KMS-11 (cell line): ENCODE data around the gene CDH19.

Source experiments
- H2AFZ ChIP-seq: fragments of 200-600 bp; sonication (generic); 2 replicates; pipeline ENCODE4 v1.6.1; 2016; ENCODE audit warnings: antibody characterized with exemption, mixed run types, low read depth
- H3K27ac ChIP-seq: fragments of 200-600 bp; sonication (generic); 2 replicates; pipeline ENCODE4 v1.6.1; 2016; ENCODE audit warnings: mild to moderate bottlenecking, mixed run types
- H3K27me3 ChIP-seq: fragments of 200-600 bp; sonication (generic); 2 replicates; pipeline ENCODE4 v1.6.1; 2017; ENCODE audit warnings: mild to moderate bottlenecking, low read depth, mixed run types, moderate library complexity; ENCODE audit not compliant: insufficient read depth
- H3K36me3 ChIP-seq: fragments of 200-600 bp; sonication (generic); 2 replicates; pipeline ENCODE4 v1.6.1; 2017; ENCODE audit warnings: mild to moderate bottlenecking, mixed run types; ENCODE audit not compliant: insufficient read depth
- H3K4me1 ChIP-seq: fragments of 200-600 bp; sonication (generic); 2 replicates; pipeline ENCODE4 v1.6.1; 2016; ENCODE audit warnings: mild to moderate bottlenecking, low read depth, mixed run types; ENCODE audit not compliant: poor library complexity, severe bottlenecking
- H3K4me2 ChIP-seq: fragments of 200-600 bp; sonication (generic); 2 replicates; pipeline ENCODE4 v1.7.0; 2016; ENCODE audit warnings: mild to moderate bottlenecking, mixed run types
- H3K4me3 ChIP-seq: fragments of 200-600 bp; sonication (generic); IDR thresholded peaks from 2 replicates; pipeline ENCODE4 v1.6.1; 2017; ENCODE audit warnings: low read depth, low read length, mixed read lengths; ENCODE audit not compliant: insufficient read depth
- H3K79me2 ChIP-seq: fragments of 200-600 bp; sonication (generic); 2 replicates; pipeline ENCODE4 v1.6.1; 2016; ENCODE audit warnings: low read depth, mixed run types; ENCODE audit not compliant: insufficient read depth
- H3K9ac ChIP-seq: fragments of 200-600 bp; sonication (generic); 2 replicates; pipeline ENCODE4 v1.6.1; 2016; ENCODE audit warnings: mild to moderate bottlenecking, mixed run types
- H4K20me1 ChIP-seq: fragments of 200-600 bp; sonication (generic); 2 replicates; pipeline ENCODE4 v1.6.1; 2016; ENCODE audit warnings: mild to moderate bottlenecking, mixed run types; ENCODE audit not compliant: insufficient read depth
- CTCF ChIP-seq: fragments of 200-600 bp; sonication (generic); conservative IDR thresholded peaks from 2 replicates; pipeline ENCODE4 v1.6.1; 2017; ENCODE audit warnings: low read depth, mild to moderate bottlenecking, antibody characterized with exemption, low read length, moderate library complexity, mixed read lengths

CDH19 gene

GRCh38 chr18:66587430-66587829, 16.5 kb downstream of the CDH19 start:
- Histone ChIP-seq H3K9ac (no peak overlapping the region), H4K20me1 (no peaks in the 10 kb centered on the region), H3K79me2 (no peaks in the 10 kb centered on the region), H3K36me3 (no peaks in the 10 kb centered on the region), H3K4me3 (no peak overlapping the region), H3K4me1 (no peaks in the 10 kb centered on the region), H3K27ac (no peak overlapping the region), H2AFZ (no peak overlapping the region), H3K4me2 (no peak overlapping the region), H3K27me3 (no peaks in the 10 kb centered on the region)
- TF ChIP-seq CTCF: no peak

DNA sequence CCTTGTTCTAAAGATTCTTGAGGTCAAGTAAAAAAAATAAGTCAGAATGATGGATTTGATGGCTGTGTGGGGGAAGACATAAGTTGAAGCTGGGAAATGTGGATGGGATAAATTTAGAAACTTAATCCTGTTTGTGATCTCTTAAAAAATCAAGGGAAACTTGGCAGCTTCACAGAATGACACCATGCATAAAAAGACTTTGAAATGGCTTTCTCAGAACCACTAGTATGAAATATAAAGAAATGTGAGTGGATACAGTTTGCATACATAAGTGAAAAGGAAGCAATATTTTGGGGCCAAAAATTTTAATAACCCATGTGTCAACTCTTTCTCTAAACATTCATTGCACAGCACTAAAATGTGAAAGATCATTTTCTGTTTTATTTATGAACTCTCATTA, 21.7 kb downstream of the CDH19 start:
- no peaks in the 10 kb centered on the region for H4K20me1 ChIP-seq
- no peaks in the 10 kb centered on the region for H3K27me3 ChIP-seq
- no peak overlapping the region for H3K27ac ChIP-seq
- no peak overlapping the region for H3K9ac ChIP-seq
- no peak overlapping the region for H3K4me2 ChIP-seq
- H3K79me2 ChIP-seq: no peaks in the 10 kb centered on the region
- no peaks in the 10 kb centered on the region for H3K36me3 ChIP-seq
- TF ChIP-seq CTCF: no peak
- H2AFZ ChIP-seq: no peak overlapping the region
- H3K4me1 ChIP-seq: no peaks in the 10 kb centered on the region
- H3K4me3 ChIP-seq: no peak overlapping the region

DNA sequence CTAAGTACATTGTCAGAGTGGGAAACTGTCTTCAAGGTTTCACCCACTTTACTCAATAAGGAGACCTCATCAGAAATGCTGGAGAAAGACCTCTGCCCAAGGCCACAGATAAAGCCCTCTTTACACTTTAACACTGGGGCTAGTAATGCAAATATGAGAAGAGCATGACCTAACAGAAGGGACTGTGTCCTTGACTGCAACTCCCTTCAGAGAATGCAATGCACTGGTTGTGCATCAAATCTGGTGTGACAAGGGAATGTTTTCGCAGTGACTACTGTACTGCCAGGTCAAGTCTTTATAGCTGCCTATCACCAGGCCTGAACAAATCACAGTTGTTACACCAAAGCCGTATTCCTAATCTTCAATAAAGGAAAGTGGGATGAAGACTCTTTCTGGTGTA, 28.6 kb downstream of the CDH19 start:
- H3K4me1 ChIP-seq: no peaks in the 10 kb centered on the region
- H3K9ac ChIP-seq: no peak overlapping the region
- no peak overlapping the region for H2AFZ ChIP-seq
- no peaks in the 10 kb centered on the region for H3K27me3 ChIP-seq
- no peak overlapping the region for H3K27ac ChIP-seq
- H3K79me2 ChIP-seq: no peaks in the 10 kb centered on the region
- H3K36me3 ChIP-seq: no peaks in the 10 kb centered on the region
- no peaks in the 10 kb centered on the region for H4K20me1 ChIP-seq
- no peak for TF ChIP-seq CTCF
- no peak overlapping the region for H3K4me2 ChIP-seq
- H3K4me3 ChIP-seq: no peak overlapping the region

GRCh38 chr18:66571845-66572244, 32.0 kb downstream of the CDH19 start:
- H3K79me2 ChIP-seq: no peaks in the 10 kb centered on the region
- no peak overlapping the region for H3K9ac ChIP-seq
- no peaks in the 10 kb centered on the region for H3K4me1 ChIP-seq
- H2AFZ ChIP-seq: no peak overlapping the region
- TF ChIP-seq CTCF: no peak
- H4K20me1 ChIP-seq: no peaks in the 10 kb centered on the region
- no peak overlapping the region for H3K4me2 ChIP-seq
- no peak overlapping the region for H3K27ac ChIP-seq
- no peaks in the 10 kb centered on the region for H3K36me3 ChIP-seq
- no peaks in the 10 kb centered on the region for H3K27me3 ChIP-seq
- no peak overlapping the region for H3K4me3 ChIP-seq

DNA sequence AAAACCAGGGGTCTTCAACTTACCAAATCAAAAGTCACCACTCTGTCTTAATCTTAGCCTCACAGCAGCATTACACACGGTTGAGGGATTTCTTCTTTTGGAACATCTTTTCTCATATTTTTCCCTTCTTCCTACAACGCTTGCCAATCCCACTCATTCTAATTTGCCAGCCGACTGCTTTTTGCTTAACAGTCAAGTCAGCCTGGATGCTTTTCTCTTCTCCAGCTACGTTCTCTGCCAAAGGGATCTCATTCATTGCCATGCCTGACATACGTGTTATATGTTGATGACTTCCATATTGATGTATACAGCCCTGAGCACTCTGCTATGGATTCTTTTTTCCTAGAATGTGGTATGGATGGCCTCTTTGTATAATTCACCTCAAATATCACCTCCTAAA, 37.3 kb downstream of the CDH19 start:
- H4K20me1 ChIP-seq: no peaks in the 10 kb centered on the region
- TF ChIP-seq CTCF: no peak
- no peak overlapping the region for H3K4me3 ChIP-seq
- H3K4me2 ChIP-seq: no peak overlapping the region
- no peak overlapping the region for H2AFZ ChIP-seq
- no peaks in the 10 kb centered on the region for H3K79me2 ChIP-seq
- H3K27me3 ChIP-seq: no peaks in the 10 kb centered on the region
- H3K4me1 ChIP-seq: no peaks in the 10 kb centered on the region
- no peak overlapping the region for H3K27ac ChIP-seq
- no peaks in the 10 kb centered on the region for H3K36me3 ChIP-seq
- H3K9ac ChIP-seq: no peak overlapping the region
